ENCODE data around the gene IGFL2.
"Not testable (repeated sequence)": the region's sequence is repeated elsewhere in the genome, so short reads cannot be mapped to it uniquely, and the experiment has no call there.

IGFL2 gene

GRCh38 chr19:46191972-46192371 lies 43.9 kb downstream of the IGFL2 start:
- no peak for DNase-seq

- not testable (repeated sequence) for DNase-seq
Observed at GRCh38 chr19:46192626-46192991, 44.6 kb downstream of the IGFL2 start.

- no peak for DNase-seq
Observed at GRCh38 chr19:46192992-46193650, 45.1 kb downstream of the IGFL2 start.

DNA sequence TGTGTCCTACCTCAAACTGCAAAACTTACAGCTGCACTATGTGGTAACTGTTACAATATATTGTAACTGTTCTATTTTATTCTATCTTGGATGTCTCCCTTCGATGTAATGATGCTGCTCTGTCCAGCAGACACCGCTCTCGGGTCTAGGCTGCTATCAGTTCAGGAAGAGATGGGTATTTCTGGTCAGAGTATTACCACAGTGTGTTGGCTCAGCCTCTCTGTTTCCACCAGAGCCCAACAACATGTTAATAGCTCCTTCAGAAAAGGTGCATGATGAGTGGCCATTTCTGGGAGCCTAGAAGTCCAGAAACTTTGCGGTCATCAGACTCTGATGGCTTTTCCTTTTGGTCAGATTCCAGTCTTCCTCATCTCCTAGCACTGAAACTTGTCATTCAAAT lies 45.6 kb downstream of the IGFL2 start:
- no peak for DNase-seq

DNA sequence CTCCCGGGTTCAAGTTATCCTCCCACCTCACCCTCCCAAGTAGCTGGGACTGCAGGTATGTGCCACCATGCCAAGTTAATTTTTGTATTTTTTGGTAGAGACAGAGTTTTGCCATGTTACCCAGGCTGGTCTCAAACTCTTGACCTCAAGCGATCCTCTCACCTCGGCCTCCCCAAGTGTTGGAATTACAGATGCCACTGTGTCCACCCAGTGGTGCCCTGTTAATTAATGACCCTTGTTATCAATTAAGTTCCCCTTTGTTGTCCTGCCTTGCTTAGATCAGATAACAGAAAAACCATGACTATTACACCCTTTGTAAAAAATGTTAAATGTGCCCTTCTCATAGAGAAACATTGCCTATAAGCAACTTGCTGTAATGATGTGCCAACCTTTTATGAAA lies 47.1 kb downstream of the IGFL2 start:
- no peak for DNase-seq

GRCh38 chr19:46195919-46196318 lies 47.9 kb downstream of the IGFL2 start:
- DNase-seq: not testable (repeated sequence)

GRCh38 chr19:46196410-46197124 lies 48.5 kb downstream of the IGFL2 start:
- DNase-seq: no peak

- no peak for DNase-seq
Observed at GRCh38 chr19:46197314-46198070, 49.5 kb downstream of the IGFL2 start.

- DNase-seq: no peak
Observed at GRCh38 chr19:46198756-46199155, 50.7 kb downstream of the IGFL2 start.

DNA sequence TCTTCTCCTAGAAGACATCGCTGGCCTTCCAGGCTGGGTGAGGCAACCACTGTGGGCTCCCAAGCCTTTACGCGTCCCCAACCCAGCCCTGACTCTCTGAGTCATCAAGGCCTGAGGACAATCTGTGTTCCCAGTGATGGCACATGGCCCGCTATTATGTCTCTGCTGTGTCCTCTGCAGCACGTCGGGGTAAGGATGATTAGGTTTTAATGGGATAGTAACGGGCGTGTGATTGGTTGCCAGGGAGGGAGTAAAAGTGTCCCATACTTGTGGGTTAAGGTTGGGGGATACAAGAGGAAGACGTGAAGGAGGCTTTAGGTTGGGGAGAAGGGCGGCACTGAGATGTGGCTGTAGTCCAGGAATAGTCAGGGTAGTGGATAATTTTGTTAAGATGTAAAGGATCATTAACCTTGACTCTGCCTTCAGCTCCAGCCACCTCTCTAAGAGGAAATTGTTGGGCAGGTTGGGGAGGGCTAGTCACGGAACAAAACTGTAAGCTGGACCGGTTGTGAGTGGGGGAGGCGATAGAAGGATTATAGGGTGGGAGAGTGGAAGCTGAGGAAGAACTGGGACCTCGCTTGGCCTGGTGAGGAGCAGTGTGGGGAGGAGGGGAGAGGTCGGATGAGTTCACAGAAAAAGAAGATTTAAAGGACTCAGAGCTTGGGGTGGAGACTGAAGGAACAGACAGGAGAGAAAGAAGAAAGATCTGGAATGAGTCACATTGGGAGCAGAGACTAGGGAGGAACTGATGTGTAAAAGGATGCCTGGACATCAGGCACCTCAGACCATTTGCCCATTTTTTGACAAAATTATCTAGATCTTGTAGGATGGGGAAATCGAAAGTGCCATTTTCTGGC lies 53.6 kb downstream of the IGFL2 start:
- no peak for DNase-seq

DNA sequence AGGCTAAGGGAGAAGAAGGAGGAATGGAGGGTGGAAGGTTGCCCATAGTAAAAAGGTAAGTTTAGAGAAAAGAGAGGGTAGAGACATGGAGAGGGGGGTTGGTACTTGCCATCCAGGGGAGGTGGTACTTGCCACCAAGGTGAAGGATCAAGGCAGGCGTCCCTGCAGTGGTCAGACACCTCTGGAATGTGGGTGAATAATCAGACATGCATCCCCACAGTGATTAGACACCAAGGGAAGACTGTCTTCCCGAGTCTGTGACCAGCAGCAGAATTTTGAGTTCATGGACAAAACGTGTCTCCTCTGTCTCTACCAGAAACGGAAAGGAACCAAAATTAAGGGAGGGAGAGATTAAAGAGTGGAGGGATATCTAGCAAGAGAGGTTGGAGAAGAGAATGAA lies 54.4 kb downstream of the IGFL2 start:
- no peak for DNase-seq

GRCh38 chr19:46202872-46203860 lies 55.1 kb downstream of the IGFL2 start:
- no peak for DNase-seq

GRCh38 chr19:46204008-46204407 lies 56.0 kb downstream of the IGFL2 start:
- DNase-seq: no peak

GRCh38 chr19:46205183-46205984 lies 57.3 kb downstream of the IGFL2 start:
- DNase-seq: no peak

- no peak for DNase-seq
Observed at GRCh38 chr19:46206176-46206575, 58.1 kb downstream of the IGFL2 start.

DNA sequence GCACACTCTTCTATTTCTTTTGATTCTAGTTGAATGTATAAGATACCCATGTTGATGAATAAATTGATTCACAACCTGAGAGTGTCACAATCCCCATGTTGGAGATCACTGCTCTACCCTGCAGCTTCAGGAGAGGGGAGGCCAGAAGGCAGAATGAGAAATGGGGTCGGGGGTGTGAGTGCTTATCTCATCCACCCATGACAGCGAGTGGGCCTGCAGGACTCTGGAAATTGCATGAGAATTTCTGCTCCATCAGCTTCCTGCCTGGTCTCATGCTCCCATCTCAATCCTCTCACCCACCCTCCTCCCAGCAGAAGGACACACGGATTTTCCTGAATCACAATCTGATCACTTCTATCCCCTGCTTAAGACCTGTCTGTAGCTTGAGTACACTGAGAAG lies 58.6 kb downstream of the IGFL2 start:
- no peak for DNase-seq

- DNase-seq: not testable (repeated sequence)
Observed at GRCh38 chr19:46207858-46208257, 59.8 kb downstream of the IGFL2 start.

GRCh38 chr19:46209051-46209450 lies 61.0 kb downstream of the IGFL2 start:
- DNase-seq: no peak

DNA sequence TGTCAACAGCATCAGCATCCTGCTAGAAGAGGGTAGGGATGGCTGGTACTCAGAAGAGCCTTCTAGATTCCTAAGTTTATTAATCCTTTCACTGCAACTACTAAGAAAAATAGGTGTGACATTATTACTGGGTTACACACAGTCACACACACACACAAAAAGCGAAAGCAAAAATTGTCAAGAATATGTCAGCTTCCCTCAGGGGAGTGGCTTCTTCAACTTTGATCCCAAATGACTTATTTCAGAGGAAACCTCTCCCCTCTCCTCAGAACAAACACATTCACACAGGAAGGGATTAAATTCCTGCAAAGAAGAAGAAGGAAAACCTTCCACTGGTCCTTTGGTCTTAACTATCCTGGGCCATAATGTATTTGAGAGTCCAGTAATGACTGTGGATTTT lies 61.4 kb downstream of the IGFL2 start:
- DNase-seq: no peak

DNA sequence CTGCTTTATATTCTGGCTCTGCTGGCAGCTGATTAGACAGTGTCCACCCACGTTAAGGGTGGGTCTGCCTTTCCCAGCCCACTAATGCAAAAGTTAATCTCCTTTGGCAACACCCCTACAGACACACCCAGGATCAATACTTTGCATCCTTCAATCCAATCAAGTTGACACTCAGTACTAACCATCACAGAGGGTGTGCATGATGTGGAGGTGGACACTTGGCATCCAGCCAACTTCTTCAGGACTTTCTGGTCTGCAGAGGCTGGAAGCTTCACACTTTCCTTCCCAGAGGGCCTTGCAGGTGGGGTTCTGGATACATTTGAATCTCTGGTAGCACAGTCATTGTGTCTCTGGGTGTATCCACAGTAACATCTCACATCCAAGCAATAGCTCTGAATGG lies 62.6 kb downstream of the IGFL2 start:
- no peak for DNase-seq

Measured in stimulated activated naive CD4-positive, alpha-beta T cell (primary cell).